Liver (tissue), 3 donors: ENCODE data around the gene LAD1.

Experiments used
- HNF4G ChIP-seq: IDR thresholded peaks from 2 replicates; pipeline ENCODE4 v1.6.1; 2016; ENCODE audit warnings: antibody characterized with exemption
- NR2F2 ChIP-seq: IDR thresholded peaks from 2 replicates; pipeline ENCODE4 v1.6.1; 2016; ENCODE audit warnings: antibody characterized with exemption
- RAD21 ChIP-seq, 2 donors: IDR thresholded peaks; 2 replicates each; pipeline ENCODE4 v1.6.1; 2016; ENCODE audit warnings: antibody characterized with exemption in 2 of 2, mild to moderate bottlenecking in 2 of 2
- TAF1 ChIP-seq: conservative IDR thresholded peaks from 2 replicates; pipeline ENCODE4 v1.6.1; 2016; ENCODE audit warnings: antibody characterized with exemption, mild to moderate bottlenecking
- ZBTB33 ChIP-seq: IDR thresholded peaks from 2 replicates; pipeline ENCODE4 v1.6.1; 2016; ENCODE audit warnings: antibody characterized with exemption
- TF ChIP-seq, protein P1 (sequence below): IDR thresholded peaks from 2 replicates; pipeline ENCODE4 v1.6.1; 2016; ENCODE audit warnings: antibody characterized with exemption, mild to moderate bottlenecking
- TF ChIP-seq, protein P2 (sequence below): fragments of 150-350 bp; IDR thresholded peaks from 2 replicates; pipeline ENCODE4 v1.5.1; 2017; ENCODE audit warnings: improper control_type of control experiment, low read depth, low read length; ENCODE audit not compliant: missing input control
- donor health status: healthy.
- donor health status: healthy.

DNA sequence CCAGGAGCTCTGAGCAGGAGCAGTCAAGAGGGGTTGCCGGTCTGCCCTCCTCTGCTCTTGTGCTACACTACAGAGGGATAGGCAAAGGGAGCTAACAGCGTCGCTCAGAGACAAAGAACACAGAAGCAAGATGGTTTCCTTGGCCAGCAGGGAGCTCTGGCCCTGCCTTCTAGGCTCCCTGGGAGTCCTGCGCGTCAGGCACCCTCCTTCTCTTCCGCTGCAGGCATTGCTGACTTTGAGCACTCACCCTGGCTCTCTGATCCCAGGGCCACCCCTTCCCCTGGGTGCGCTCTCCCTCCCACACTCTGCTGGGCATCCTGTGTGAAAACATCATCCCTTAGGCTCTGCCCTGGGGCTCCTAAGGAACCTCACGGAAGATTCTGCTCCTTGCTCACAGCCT lies 21.9 kb upstream of the LAD1 start:
- TF ChIP-seq, protein P1, sequence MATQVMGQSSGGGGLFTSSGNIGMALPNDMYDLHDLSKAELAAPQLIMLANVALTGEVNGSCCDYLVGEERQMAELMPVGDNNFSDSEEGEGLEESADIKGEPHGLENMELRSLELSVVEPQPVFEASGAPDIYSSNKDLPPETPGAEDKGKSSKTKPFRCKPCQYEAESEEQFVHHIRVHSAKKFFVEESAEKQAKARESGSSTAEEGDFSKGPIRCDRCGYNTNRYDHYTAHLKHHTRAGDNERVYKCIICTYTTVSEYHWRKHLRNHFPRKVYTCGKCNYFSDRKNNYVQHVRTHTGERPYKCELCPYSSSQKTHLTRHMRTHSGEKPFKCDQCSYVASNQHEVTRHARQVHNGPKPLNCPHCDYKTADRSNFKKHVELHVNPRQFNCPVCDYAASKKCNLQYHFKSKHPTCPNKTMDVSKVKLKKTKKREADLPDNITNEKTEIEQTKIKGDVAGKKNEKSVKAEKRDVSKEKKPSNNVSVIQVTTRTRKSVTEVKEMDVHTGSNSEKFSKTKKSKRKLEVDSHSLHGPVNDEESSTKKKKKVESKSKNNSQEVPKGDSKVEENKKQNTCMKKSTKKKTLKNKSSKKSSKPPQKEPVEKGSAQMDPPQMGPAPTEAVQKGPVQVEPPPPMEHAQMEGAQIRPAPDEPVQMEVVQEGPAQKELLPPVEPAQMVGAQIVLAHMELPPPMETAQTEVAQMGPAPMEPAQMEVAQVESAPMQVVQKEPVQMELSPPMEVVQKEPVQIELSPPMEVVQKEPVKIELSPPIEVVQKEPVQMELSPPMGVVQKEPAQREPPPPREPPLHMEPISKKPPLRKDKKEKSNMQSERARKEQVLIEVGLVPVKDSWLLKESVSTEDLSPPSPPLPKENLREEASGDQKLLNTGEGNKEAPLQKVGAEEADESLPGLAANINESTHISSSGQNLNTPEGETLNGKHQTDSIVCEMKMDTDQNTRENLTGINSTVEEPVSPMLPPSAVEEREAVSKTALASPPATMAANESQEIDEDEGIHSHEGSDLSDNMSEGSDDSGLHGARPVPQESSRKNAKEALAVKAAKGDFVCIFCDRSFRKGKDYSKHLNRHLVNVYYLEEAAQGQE, result no peak
- TF ChIP-seq RAD21 (IDR thresholded peaks at IDR 0.05) (no peak), ZBTB33 (no peak), HNF4G (no peak), NR2F2 (no peak), TAF1 (no peak)
- TF ChIP-seq, protein P2, sequence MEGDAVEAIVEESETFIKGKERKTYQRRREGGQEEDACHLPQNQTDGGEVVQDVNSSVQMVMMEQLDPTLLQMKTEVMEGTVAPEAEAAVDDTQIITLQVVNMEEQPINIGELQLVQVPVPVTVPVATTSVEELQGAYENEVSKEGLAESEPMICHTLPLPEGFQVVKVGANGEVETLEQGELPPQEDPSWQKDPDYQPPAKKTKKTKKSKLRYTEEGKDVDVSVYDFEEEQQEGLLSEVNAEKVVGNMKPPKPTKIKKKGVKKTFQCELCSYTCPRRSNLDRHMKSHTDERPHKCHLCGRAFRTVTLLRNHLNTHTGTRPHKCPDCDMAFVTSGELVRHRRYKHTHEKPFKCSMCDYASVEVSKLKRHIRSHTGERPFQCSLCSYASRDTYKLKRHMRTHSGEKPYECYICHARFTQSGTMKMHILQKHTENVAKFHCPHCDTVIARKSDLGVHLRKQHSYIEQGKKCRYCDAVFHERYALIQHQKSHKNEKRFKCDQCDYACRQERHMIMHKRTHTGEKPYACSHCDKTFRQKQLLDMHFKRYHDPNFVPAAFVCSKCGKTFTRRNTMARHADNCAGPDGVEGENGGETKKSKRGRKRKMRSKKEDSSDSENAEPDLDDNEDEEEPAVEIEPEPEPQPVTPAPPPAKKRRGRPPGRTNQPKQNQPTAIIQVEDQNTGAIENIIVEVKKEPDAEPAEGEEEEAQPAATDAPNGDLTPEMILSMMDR, result no peak
